ENCODE results near the gene RNF214. TPM values are rescaled to one million over a fixed set of nuclear protein-coding genes. Genes with fewer than 3 reads are reported as not detected.

Gene RNF214
- total and polyA plus RNA-seq, 10 of the 15 experiments (the other 5 are each of a cell fraction or from before 2014, with no cell fraction given): 4.8 to 16.8 (median 10.5) TPM

DNA sequence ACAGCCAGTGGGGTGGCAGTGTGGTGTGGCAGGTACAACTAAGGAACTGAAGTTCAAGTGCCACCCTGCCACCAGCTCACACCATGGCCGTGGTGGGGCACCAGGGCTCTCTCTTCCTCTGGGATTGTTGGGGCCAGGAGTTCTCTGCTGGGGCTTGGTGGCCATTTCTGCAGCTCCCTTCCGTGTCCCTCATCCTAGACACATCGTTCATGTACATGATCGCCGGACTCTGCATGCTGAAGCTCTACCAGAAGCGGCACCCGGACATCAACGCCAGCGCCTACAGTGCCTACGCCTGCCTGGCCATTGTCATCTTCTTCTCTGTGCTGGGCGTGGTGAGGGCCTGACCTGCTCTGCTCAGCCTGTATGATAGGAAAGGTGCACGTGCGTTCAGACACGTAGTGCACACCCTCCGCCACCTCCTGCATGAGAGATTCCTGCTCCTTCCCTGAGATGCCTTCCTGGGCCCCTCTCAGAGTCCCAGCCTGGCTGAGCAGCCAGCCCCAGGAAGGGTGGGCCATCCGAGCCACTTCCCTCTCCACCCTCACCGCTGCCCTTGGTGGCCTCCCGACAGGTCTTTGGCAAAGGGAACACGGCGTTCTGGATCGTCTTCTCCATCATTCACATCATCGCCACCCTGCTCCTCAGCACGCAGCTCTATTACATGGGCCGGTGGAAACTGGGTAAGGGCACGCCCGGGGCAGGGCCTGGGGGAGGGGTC, 40.6 kb upstream of the RNF214 start:
- intact Hi-C loops (cut with micrococcal nuclease; ENCODE audit: unreplicated experiment): no loop called here
- H3K9me3 ChIP-seq (replicated peaks; ENCODE audit: control insufficient read depth, insufficient read depth, low read length): no peaks in the 10 kb centered on the region
- no peak for FAIRE-seq
- peaks cover 3 to 8% of the 10 kb centered on the region in 2 experiments; a peak in 3 of 4 replicates for H3K36me3 ChIP-seq (ENCODE audit: control insufficient read depth in 2 of 2, insufficient read depth in 2 of 2, low read length in 1 of 2)
- H3K27me3 ChIP-seq (replicated peaks in 1 of 2; ENCODE audit: control insufficient read depth in 2 of 2, insufficient read depth in 2 of 2, low read length in 1 of 2): no peaks in the 10 kb centered on the region
- DNase-seq (ENCODE audit: low read depth, low spot score): no peak
- POLR2A ChIA-PET: no interaction called here
- no peak overlapping the region for H3K9ac ChIP-seq (ENCODE audit: control insufficient read depth, insufficient read depth, low read length)
- RAD21 ChIA-PET (ENCODE audit: unreplicated experiment): no interaction called here
- CTCF ChIA-PET: interaction anchor here (1.6 to 1.7 kb wide), 2 partner anchors 10 to 11 kb away, joined by 3 to 8 read pairs; no protein-coding TSS in a partner anchor
- H3K79me2 ChIP-seq (ENCODE audit: control insufficient read depth, insufficient read depth, low read length): no peaks in the 10 kb centered on the region
- H3K4me2 ChIP-seq (ENCODE audit: control insufficient read depth, insufficient read depth): no peak overlapping the region
- 98% methylated on average over 26 of the region's 26 CpGs for WGBS (ENCODE audit: insufficient coverage, insufficient replicate concordance, low lambda C conversion rate, missing lambda C conversion rate)
- no TSS peak for BruUV-seq (replicated peaks)
- no peak overlapping the region for H3K4me3 ChIP-seq
- ATAC-seq: no peak
- no peak for TF ChIP-seq TCF3 (IDR thresholded peaks at IDR 0.05; ENCODE audit: borderline replicate concordance, insufficient read depth, low read depth, low read length)
- 0 out of 2 replicates have a peak, but pooled peaks have one; percentile 20 for TF ChIP-seq POLR2AphosphoS2 (IDR thresholded peaks at IDR 0.05; ENCODE audit: low read depth, low read length)
- no peak overlapping the region for H2AFZ ChIP-seq (ENCODE audit: control insufficient read depth, low read depth, low read length)
- no peaks in the 10 kb centered on the region for H4K20me1 ChIP-seq (ENCODE audit: control insufficient read depth, insufficient read depth)
- in situ Hi-C loops (cut with MboI): no loop called here
- SMC1A ChIA-PET (ENCODE audit: uncharacterized antibody, unreplicated experiment): interaction anchor here (1.5 kb wide), 1 partner anchor 12 kb away, joined by 6 read pairs; no protein-coding TSS in a partner anchor
- H3K4me1 ChIP-seq (ENCODE audit: control insufficient read depth, insufficient read depth, low read length): peaks cover 20% of the 10 kb centered on the region
- no peak overlapping the region for H3K27ac ChIP-seq (ENCODE audit: control insufficient read depth, insufficient read depth)

DNA sequence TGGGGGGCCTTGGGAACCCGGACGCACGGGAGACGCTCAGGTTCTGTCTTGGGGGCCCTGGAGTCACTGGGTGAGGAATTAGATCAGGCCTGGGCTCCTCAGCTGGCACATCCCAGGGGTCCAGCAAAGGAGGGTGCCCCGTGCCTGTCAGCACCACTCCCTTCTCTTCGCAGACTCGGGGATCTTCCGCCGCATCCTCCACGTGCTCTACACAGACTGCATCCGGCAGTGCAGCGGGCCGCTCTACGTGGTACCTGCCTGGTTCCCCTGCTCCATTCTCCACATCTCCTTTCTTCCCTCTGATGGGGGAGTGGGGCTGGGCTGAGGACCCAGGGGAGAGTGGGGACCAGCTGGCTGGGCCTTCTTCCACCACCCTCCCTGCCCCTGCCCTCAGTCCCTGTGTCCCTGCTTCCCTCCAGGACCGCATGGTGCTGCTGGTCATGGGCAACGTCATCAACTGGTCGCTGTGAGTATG, 40.0 kb upstream of the RNF214 start:
- FAIRE-seq (no peak), DNase-seq (ENCODE audit: low read depth, low spot score) (no peak), ATAC-seq (no peak)
- Histone ChIP-seq H3K9me3 (replicated peaks; ENCODE audit: control insufficient read depth, insufficient read depth, low read length) (no peaks in the 10 kb centered on the region), H3K4me2 (ENCODE audit: control insufficient read depth, insufficient read depth) (no peak overlapping the region), H3K4me3 (no peak overlapping the region), H2AFZ (ENCODE audit: control insufficient read depth, low read depth, low read length) (no peak overlapping the region), H3K36me3 (ENCODE audit: control insufficient read depth in 2 of 2, insufficient read depth in 2 of 2, low read length in 1 of 2) (peaks cover 3 to 8% of the 10 kb centered on the region in 2 experiments; a peak in 3 of 4 replicates), H3K9ac (ENCODE audit: control insufficient read depth, insufficient read depth, low read length) (no peak overlapping the region), H3K27me3 (replicated peaks in 1 of 2; ENCODE audit: control insufficient read depth in 2 of 2, insufficient read depth in 2 of 2, low read length in 1 of 2) (no peaks in the 10 kb centered on the region), H3K79me2 (ENCODE audit: control insufficient read depth, insufficient read depth, low read length) (no peaks in the 10 kb centered on the region), H4K20me1 (ENCODE audit: control insufficient read depth, insufficient read depth) (no peaks in the 10 kb centered on the region), H3K4me1 (ENCODE audit: control insufficient read depth, insufficient read depth, low read length) (peaks cover 19% of the 10 kb centered on the region), H3K27ac (ENCODE audit: control insufficient read depth, insufficient read depth) (no peak overlapping the region)
- ChIA-PET POLR2A (no interaction called here), RAD21 (ENCODE audit: unreplicated experiment) (no interaction called here), CTCF (no interaction called here), SMC1A (ENCODE audit: uncharacterized antibody, unreplicated experiment) (no interaction called here)
- TF ChIP-seq CBX5 (IDR thresholded peaks at IDR 0.05; ENCODE audit: low read depth) (no peak), POLR2AphosphoS2 (IDR thresholded peaks at IDR 0.05; ENCODE audit: low read depth, low read length) (0 out of 2 replicates have a peak, but pooled peaks have one; percentile 7), POLR2A (IDR thresholded peaks at IDR 0.05; ENCODE audit: low read depth, low read length) (peak; percentile 40; the same call in 1 of the 2 replicates)
- BruUV-seq (replicated peaks): no TSS peak
- 92% methylated on average over 17 of the region's 17 CpGs for WGBS (ENCODE audit: insufficient coverage, insufficient replicate concordance, low lambda C conversion rate, missing lambda C conversion rate)
- in situ Hi-C loops (cut with MboI) (no loop called here), intact Hi-C loops (cut with micrococcal nuclease; ENCODE audit: unreplicated experiment) (no loop called here)
